ENCODE measurements around the gene EOGT.

EOGT gene

GRCh38 chr3:68963376-68963775, 50.1 kb downstream of the EOGT start:
- DNase-seq (ENCODE audit: low spot score), result no peak

GRCh38 chr3:68958932-68959331, 54.6 kb downstream of the EOGT start:
- DNase-seq (ENCODE audit: low spot score), result no peak

GRCh38 chr3:68957895-68958294, 55.6 kb downstream of the EOGT start:
- DNase-seq (ENCODE audit: low spot score), result no peak

- DNase-seq (ENCODE audit: low spot score), result no peak
These were observed 59.6 kb downstream of the EOGT start for GRCh38 chr3:68953816-68954444.

DNA sequence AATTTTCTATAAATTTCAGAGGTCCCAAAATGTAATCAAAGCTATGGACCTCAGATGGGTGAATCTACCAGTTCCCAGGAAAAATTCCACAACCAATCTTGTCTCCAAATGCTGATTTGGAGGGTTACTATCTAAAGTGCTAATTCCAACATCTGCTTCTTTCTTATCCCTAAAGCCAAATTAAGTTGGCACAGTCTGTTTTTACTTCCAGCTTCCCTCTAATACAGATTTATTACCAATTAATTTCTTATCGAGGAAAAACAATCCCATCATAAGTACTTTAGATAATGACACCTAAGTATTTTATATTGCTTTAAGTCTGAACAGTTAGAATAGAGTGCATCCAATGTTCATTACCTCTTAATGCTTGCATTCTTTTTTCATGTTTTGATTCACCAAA, 68.3 kb downstream of the EOGT start:
- DNase-seq (ENCODE audit: low spot score), result no peak

- no peak for DNase-seq (ENCODE audit: low spot score)
These were observed 69.6 kb downstream of the EOGT start for GRCh38 chr3:68943753-68944500.

- no peak for DNase-seq (ENCODE audit: low spot score)
These were observed 72.4 kb downstream of the EOGT start for GRCh38 chr3:68941055-68941454.

GRCh38 chr3:68936856-68937255, 76.6 kb downstream of the EOGT start:
- no peak for DNase-seq (ENCODE audit: low spot score)

GRCh38 chr3:68935778-68936177, 77.7 kb downstream of the EOGT start:
- no peak for DNase-seq (ENCODE audit: low spot score)

- DNase-seq (ENCODE audit: low spot score), result no peak
These were observed 81.9 kb downstream of the EOGT start for GRCh38 chr3:68931406-68932149.
